GM19239 (cell line): ENCODE results near the gene SLC41A1.

ENCODE experiments used
- DNase-seq: peaks from one replicate; pipeline ENCODE4 v3.0.0; 2011; ENCODE audit warnings: low spot score; ENCODE audit not compliant: insufficient read length
- FAIRE-seq: peaks from 2 replicates; lab custom pipeline; 2011; peaks lifted over from hg19 to GRCh38; lab: Jason Lieb, UNC

The SLC41A1 gene

GRCh38 chr1:205792481-205792881, 20.5 kb downstream of the SLC41A1 start:
- DNase-seq (no peak), FAIRE-seq (no peak)

DNA sequence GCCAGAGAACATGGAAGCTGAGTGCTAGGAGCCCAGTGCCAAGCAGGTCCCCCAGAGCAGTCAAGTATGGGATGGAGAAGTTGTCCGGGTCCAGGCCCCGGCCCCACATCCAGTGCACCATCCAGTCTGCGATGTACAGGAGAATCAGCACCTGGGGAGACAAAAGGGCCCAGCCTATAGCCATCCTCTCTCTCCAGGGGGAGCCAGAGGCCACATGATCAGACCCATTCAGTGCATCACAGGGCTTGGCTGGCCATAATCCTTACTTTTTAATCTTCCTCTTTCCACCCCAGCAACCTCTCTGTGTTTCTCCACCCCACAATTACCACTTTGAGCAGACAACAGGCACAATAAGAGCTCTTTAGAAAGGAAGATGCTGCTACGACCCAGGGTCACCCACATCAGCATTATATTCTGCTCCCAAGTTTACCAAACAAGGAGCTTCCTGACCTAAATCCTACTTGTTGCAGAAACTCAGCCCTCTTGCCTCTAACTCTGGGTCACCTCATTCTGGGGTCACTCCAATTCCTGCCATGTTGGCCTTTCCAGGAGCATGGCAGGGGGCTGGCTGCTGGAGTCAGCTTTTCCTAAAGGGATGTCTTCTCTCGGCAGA, 21.3 kb downstream of the SLC41A1 start:
- FAIRE-seq (peak; percentile 79), DNase-seq (peak; percentile 73)

DNA sequence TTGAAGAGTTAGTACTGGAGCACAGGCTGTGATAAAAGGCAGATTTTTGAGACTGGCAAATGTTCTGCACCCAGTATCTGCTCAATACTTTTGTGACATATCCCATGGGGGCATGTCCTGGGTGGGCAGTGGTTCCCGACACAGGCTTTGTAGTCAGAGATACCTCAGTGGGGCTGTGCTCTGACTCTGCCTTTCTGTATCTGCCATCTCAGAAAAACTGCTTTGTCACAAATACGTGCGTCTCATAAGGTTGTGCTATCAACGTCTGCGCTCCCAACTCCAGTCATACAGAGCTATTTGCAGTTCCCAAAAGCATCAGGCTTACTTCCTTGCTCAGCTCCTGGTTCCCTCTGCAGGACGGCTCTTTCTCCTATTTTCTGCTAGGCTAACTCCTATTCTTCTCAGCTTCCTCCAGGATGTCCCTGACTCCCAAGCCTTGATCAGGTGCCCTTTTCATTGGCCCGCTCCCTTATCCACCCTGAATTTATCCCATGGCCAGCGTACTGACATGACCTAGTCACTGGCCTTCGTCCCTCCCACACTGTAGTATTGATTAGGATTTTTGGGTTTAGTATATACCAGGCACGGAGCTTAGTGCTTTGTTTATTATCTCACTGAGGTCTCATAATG, 25.6 kb downstream of the SLC41A1 start:
- no peak for FAIRE-seq
- no peak for DNase-seq

DNA sequence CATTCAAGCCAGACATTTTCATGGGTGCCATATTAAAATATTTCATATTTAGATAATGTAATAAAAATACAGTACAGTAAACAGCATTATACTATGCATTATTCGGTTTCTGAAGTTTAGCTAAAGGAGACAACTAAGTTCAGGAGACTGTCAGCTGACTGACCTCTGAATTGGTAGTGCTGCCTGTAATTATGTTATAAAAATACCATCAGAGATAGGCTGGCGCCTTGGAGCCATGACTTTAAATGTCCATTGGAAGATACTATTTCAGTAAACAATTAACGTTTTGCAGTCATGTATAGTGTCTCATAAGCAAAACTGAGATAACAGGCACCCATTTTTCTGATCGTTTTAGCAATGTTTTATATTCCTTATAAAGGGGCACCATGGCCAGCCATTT, 26.4 kb downstream of the SLC41A1 start:
- no peak for DNase-seq
- no peak for FAIRE-seq

GRCh38 chr1:205785446-205785845, 27.6 kb downstream of the SLC41A1 start:
- no peak for FAIRE-seq
- no peak for DNase-seq

GRCh38 chr1:205783904-205784303, 29.1 kb downstream of the SLC41A1 start:
- FAIRE-seq: no peak
- DNase-seq: no peak

DNA sequence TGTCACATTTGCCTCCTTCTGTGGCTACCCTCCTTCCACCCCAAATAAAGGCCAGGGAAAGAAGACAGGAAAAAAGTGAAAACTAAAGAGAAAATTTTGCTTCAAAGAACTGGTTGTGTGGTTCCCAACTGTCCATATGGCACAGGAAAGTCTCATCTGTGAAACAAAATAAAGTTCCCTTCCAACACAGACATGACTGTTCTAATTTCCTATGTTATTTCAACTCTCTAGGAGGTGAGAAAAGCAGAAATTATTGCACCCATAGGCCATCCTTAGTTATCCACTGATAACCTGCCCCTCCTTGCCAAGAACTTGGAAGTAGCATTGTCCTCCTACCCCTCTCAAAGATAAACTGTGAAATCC, 29.6 kb downstream of the SLC41A1 start:
- DNase-seq: no peak
- FAIRE-seq: no peak

DNA sequence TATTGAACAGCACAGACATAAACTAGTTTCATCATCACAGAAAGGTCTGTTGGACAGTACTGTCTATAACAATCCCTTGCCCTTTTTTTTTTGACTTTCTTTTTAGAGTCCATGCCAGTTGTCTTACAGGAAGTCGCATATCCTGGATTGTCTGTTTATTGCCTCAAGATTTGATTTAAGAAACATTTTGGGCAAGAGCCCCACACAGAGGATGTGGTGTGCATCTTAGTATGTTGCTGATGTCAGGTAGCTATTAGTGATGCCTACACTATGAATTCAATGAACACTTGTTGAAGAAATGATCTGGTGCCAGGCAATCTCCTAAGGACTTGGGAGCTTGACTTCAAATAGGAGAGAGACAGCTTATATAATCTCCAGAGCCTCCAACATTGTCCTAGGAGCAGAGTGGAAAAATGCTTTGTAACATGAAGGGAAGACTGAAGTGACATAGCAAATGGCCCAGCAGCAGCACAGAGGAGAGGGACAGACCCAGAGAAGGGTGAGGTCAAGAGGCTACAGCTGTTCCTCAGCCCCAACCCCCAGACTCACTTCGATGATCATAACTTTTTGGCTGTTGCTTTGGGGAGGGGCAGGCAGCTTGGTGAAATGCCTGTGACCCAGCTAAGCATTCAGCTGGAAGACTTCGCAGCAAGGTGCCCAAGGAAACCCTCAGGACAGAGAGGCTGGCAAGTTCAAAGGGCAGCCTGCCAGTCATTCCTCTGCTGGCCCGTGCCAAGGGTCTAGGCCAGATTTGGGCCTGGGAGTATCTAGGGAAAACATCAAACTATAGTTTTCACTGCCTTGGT, 30.2 kb downstream of the SLC41A1 start:
- no peak for DNase-seq
- no peak for FAIRE-seq

GRCh38 chr1:205780335-205780734, 32.7 kb downstream of the SLC41A1 start:
- no peak for FAIRE-seq

DNA sequence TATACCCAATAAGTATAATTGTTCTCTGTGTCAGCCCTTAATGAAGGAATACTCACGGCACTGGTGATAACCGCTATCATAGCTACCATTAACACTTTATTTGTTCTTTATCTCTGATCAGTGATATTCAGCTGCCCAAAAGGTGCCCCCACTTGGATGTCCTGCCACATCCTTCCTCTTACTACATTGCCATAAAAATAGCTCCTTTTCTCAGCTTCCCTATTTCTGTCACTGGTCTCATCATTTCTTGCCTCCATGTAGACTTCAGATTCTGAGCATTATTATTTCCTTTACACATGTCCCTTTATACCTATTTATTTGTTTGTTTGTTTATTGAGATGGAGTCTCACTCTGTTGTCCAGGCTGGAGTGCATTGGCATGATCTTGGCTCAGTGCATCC, 35.0 kb downstream of the SLC41A1 start:
- no peak for FAIRE-seq
- DNase-seq: no peak

More at GRCh38 chr1:205780335-205780734, 32.7 kb downstream of the SLC41A1 start:
- DNase-seq: no peak

- FAIRE-seq (no peak), DNase-seq (no peak)
Observed at GRCh38 chr1:205775717-205776056, 37.3 kb downstream of the SLC41A1 start.

DNA sequence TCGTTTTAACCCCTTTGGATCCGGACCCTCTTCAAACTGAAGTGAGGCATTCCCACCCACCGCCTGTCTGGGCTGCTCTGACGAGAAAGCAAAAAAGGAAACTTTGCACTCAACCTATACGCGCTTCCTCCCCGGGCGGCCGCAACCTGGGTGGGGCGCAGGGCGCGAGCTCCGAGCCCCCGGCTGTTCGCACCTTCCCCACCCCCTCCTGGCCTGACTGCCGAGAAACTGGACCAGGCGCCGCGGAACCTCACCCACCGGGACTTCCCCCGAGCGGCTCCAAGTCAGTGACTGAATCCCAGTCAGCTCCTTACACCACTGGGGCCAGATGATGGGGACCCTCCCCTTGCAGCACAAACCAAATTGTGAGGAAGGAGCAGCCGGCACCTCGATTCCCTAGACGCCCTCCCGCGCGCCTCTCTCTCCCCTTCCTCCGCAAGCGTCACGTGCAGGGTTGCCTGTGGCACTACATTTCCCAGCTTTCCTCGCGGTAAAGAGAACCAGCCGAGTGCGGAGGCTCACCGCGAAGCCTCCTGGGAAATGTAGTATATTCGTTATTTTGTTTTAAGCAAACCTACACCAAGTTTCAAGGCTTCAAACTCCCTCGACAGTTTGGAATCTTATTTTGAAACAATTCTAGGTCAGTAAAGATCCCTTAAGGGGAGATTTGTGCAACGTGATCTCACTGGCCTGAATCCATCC, 37.8 kb downstream of the SLC41A1 start, which contains the start of gene RAB29:
RAB29 (minus strand) TSS at position 468 of the 702 bp plus-strand sequence. CDS start 526 bp downstream, outside the sequence.
- FAIRE-seq (peak; percentile 62), DNase-seq (peak; percentile 75)

DNA sequence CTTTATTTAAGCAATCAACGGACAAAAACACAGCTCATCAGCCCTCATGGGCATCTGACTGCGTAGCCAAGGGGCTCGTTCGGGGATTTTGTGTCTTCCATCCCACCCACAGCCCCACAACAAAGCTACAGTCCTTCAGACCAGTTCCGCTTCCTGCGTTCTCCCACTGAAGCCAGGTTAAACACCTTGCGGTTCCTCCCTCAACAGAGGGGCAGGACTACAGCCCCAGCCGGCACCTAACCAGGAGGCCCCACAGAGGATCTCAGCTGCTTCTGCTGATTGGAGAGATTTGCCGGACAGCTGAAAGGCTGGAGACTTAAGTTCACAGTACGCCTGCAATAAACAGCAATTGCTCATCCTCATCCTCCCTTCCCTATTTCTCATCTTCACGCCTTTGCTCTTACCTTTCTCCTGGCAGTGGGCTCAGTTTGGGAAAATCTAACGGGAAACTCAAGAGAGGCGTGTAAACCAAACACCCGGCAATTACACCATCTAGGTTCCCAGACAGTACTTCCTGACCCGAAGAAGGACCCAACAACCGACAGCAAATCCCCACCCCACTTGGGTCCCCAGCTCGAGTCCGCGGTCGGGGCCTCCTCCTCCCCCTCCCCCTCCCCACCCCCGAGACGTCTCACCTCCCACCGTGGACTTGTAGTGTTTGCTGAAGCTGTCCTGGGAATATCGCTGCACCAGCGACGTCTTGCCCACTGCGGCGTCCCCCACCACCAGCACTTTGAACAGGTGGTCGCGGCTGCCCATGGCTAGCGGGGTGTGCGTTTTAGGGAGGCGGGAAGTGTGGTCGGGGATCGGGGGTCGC, 38.6 kb downstream of the SLC41A1 start:
- DNase-seq: no peak
- FAIRE-seq: peak; percentile 47

DNA sequence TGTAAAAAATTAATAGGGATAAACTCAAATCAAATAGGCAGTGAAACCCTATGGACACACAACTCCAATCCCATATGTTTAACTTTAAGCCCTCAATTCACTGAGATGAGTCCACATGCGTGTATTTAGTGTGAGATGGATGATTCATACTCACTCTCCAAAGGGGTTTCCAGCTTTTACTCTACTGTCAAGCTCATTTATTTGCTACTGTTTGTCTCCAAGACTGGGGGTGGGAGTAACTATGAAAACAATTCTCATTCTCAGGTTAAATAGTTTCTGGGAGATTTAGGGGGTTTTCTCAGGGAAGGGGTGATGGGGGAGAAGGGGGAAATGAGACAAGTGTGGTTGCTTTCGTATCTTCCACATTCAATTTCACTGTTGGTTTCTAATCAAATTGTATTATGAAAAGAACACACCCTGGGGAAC, 40.4 kb downstream of the SLC41A1 start:
- peak; percentile 18 for FAIRE-seq

DNA sequence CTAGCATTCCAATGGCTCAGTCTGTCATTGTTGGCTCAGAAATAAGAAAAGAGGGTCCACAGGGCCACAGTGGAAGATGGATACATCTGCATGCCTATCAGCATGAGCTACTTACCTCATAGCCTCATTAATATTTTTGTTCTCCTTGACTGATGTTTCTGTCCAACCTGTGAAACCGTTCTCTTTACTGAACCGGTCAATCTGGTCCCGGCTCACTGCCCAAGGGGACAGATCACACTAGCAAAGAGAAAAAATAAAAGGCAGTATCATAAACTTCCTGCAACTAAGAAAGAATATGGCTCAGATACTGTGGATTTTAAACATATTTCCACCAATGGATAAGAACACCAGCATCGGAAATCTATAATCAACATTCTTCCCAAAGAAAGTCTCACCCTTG, 42.4 kb downstream of the SLC41A1 start:
- no peak for FAIRE-seq
- DNase-seq: no peak

More for the DNA sequence above, 40.4 kb downstream of the SLC41A1 start:
- DNase-seq: no peak

- no peak for FAIRE-seq
- no peak for DNase-seq
Observed at GRCh38 chr1:205769641-205770365, 43.2 kb downstream of the SLC41A1 start.

- DNase-seq (no peak), FAIRE-seq (no peak)
Observed at GRCh38 chr1:205767248-205767647, 45.8 kb downstream of the SLC41A1 start.

GRCh38 chr1:205766570-205766969, 46.4 kb downstream of the SLC41A1 start:
- FAIRE-seq: no peak
- DNase-seq: no peak

DNA sequence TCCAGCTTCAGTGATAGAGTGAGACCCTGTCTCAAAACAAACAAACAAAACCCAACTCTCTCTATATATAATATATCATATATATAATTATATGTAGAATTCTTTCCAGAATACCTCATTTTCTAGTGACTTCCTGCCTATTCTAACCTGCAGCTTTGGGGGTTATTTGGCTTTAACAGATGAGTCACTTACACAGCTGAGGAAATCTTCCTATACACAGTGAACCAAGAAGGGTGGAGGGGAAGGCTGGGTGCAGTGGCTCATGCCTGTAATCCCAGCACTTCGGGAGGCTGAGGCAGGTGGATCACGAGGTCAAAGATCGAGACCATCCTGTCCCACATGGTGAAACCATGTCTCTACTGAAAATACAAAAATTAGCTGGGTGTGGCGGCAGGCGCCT, 47.0 kb downstream of the SLC41A1 start:
- no peak for DNase-seq
- no peak for FAIRE-seq
